ENCODE measurements around the gene CLCN7. TPM values are rescaled to one million over a fixed set of nuclear protein-coding genes. Genes with fewer than 3 reads are reported as not detected.

Gene CLCN7
- total and polyA plus RNA-seq, 2 of the 8 experiments (the other 6 are each of a cell fraction or from before 2014, with no cell fraction given), result 38.6 to 81.5 TPM

- Histone ChIP-seq H3K14ac (ENCODE audit: insufficient read length) (no peak overlapping the region), H4K5ac (ENCODE audit: insufficient read length, low read depth, low read length) (no peak overlapping the region), H3K36me3 (ENCODE audit: control insufficient read depth in 2 of 4, insufficient read depth in 4 of 4, low read length in 3 of 4) (peaks cover 0 to 44% (median 12%) of the 10 kb centered on the region in 4 experiments; a peak in 5 of 8 replicates), H3K79me2 (ENCODE audit: control insufficient read depth in 1 of 2, insufficient read depth in 2 of 2, low read length in 2 of 2) (no peaks in the 10 kb centered on the region), H2BK5ac (ENCODE audit: low read depth, low read length) (no peak overlapping the region), H3K9ac (replicated peaks in 1 of 4; ENCODE audit: extremely low read depth in 1 of 4, low read depth in 3 of 4, low read length in 3 of 4) (no peak overlapping the region), H2AK5ac (ENCODE audit: low read depth, low read length) (no peak overlapping the region), H3K23ac (ENCODE audit: insufficient read length) (no peak overlapping the region), H3K4me3 (ENCODE audit: extremely low read depth in 1 of 4, insufficient read depth in 2 of 4, low read depth in 3 of 4, low read length in 4 of 4) (no peak overlapping the region), H4K91ac (replicated peaks; ENCODE audit: insufficient read length, low read length) (no peak overlapping the region), H3K18ac (ENCODE audit: extremely low read depth, low read length) (no peak overlapping the region), H2BK15ac (ENCODE audit: low read length) (no peak overlapping the region), H2AFZ (ENCODE audit: low read length) (no peak overlapping the region), H3K56ac (replicated peaks; ENCODE audit: insufficient read length, low read depth, low read length) (no peak overlapping the region), H2BK120ac (replicated peaks; ENCODE audit: low read depth, low read length) (no peak overlapping the region), H3K27ac (ENCODE audit: low read depth, low read length) (no peak overlapping the region), H2BK12ac (ENCODE audit: low read depth, low read length) (no peak overlapping the region), H3K79me1 (ENCODE audit: low read depth, low read length) (no peaks in the 10 kb centered on the region), H4K8ac (ENCODE audit: extremely low read depth, insufficient read depth, low read length) (no peak overlapping the region), H3K23me2 (ENCODE audit: low read depth, low read length) (no peaks in the 10 kb centered on the region), H4K20me1 (replicated peaks in 1 of 2; ENCODE audit: control insufficient read depth in 1 of 2, insufficient read depth in 2 of 2, low read length in 2 of 2) (peaks cover 2 to 13% of the 10 kb centered on the region in 2 experiments), H2BK20ac (ENCODE audit: low read length) (no peak overlapping the region), H3K4me2 (ENCODE audit: insufficient read depth in 1 of 2, low read depth in 2 of 2, low read length in 2 of 2) (no peak overlapping the region), H3K4ac (replicated peaks; ENCODE audit: insufficient read length, low read depth, low read length) (no peak overlapping the region), H3K9me3 (ENCODE audit: insufficient read depth in 2 of 2, low read depth in 1 of 2, low read length in 1 of 2) (no peaks in the 10 kb centered on the region), H3K4me1 (replicated peaks in 1 of 4; ENCODE audit: control insufficient read depth in 3 of 4, insufficient read depth in 4 of 4, low read length in 3 of 4) (no peaks in the 10 kb centered on the region), H3K27me3 (replicated peaks in 1 of 4; ENCODE audit: control insufficient read depth in 3 of 4, extremely low read depth in 1 of 4, insufficient read depth in 3 of 4, low read length in 3 of 4) (no peaks in the 10 kb centered on the region)
- CTCF ChIA-PET (ENCODE audit: partially characterized antibody), result interaction anchor here (1.8 to 2.5 kb wide), 2 partner anchors 13 to 19 kb away, joined by 4 to 8 read pairs; no protein-coding TSS in a partner anchor
- FAIRE-seq (no peak), DNase-seq (ENCODE audit: low read depth in 1 of 2, low spot score in 2 of 2) (no peak)
- WGBS, 2 experiments (ENCODE audit: extremely low coverage in 1 of 2, insufficient coverage in 1 of 2, insufficient read length in 1 of 2, insufficient replicate concordance in 2 of 2, low coverage in 1 of 2, low lambda C conversion rate in 2 of 2, missing lambda C conversion rate in 1 of 2), result 96% methylated on average over 29 of the region's 34 CpGs; no CpG with 5 or more reads in 1 of the 2 experiments
- POLR2A ChIA-PET (ENCODE audit: partially characterized antibody), result interaction anchor here (0.6 kb wide), 1 partner anchor 140 kb away, joined by 3 read pairs; no protein-coding TSS in a partner anchor
- TF ChIP-seq SP2 (IDR thresholded peaks at IDR 0.05; ENCODE audit: low read length) (no peak), HDAC2 (IDR thresholded peaks at IDR 0.05; ENCODE audit: borderline replicate concordance in 1 of 2, low read depth in 2 of 2, low read length in 2 of 2) (no peak), NANOG (IDR thresholded peaks at IDR 0.05; ENCODE audit: insufficient read depth, low read depth, low read length, poor library complexity, severe bottlenecking) (no peak), SAP30 (IDR thresholded peaks at IDR 0.05; ENCODE audit: insufficient read depth, insufficient replicate concordance, low read length) (no peak), JUND (IDR thresholded peaks at IDR 0.05; ENCODE audit: low read length) (no peak), CHD1 (IDR thresholded peaks at IDR 0.05; ENCODE audit: low read depth, low read length) (no peak), GTF2F1 (IDR thresholded peaks at IDR 0.05; ENCODE audit: borderline replicate concordance, low read depth, low read length) (no peak), ATF3 (IDR thresholded peaks at IDR 0.05; ENCODE audit: insufficient read depth, low read depth, low read length) (no peak), CBX8 (IDR thresholded peaks at IDR 0.05; ENCODE audit: borderline replicate concordance, low read depth, low read length) (no peak), EGR1 (IDR thresholded peaks at IDR 0.05; ENCODE audit: borderline replicate concordance, low read depth, low read length) (no peak), SIN3A (conservative IDR thresholded peaks at IDR 0.05 in 1 of 2, IDR thresholded peaks at IDR 0.05 in 1 of 2; ENCODE audit: low read depth in 1 of 2, low read length in 2 of 2) (no peak)
Observed at GRCh38 chr16:1451702-1452392, 23.0 kb downstream of the CLCN7 start.
